HEK293T (cell line): ENCODE results near the gene ECI1.

Source experiments
- BHLHE40 ChIP-seq: fragments of 450-650 bp; IDR thresholded peaks from 2 replicates; pipeline ENCODE4 v1.6.1; 2016; ENCODE audit warnings: mild to moderate bottlenecking, moderate library complexity, borderline replicate concordance
- CTBP1 ChIP-seq: fragments of 450-650 bp; IDR thresholded peaks from 2 replicates; pipeline ENCODE4 v1.6.1; 2016; ENCODE audit warnings: borderline replicate concordance
- ELF4 ChIP-seq: fragments of 450-650 bp; IDR thresholded peaks from 2 replicates; pipeline ENCODE4 v1.6.1; 2017; ENCODE audit warnings: antibody characterized with exemption
- FOXA1 ChIP-seq: fragments of 450-650 bp; IDR thresholded peaks from 2 replicates; pipeline ENCODE4 v1.6.1; 2016; ENCODE audit warnings: mild to moderate bottlenecking
- L3MBTL2 ChIP-seq: fragments of 450-650 bp; conservative IDR thresholded peaks from 2 replicates; pipeline ENCODE4 v1.6.1; 2016; ENCODE audit warnings: mild to moderate bottlenecking
- LEF1 ChIP-seq: fragments of 450-650 bp; IDR thresholded peaks from 2 replicates; pipeline ENCODE4 v1.6.1; 2017; ENCODE audit warnings: mild to moderate bottlenecking, borderline replicate concordance
- SP1 ChIP-seq: fragments of 450-650 bp; IDR thresholded peaks from 2 replicates; pipeline ENCODE4 v1.6.1; 2017

DNA sequence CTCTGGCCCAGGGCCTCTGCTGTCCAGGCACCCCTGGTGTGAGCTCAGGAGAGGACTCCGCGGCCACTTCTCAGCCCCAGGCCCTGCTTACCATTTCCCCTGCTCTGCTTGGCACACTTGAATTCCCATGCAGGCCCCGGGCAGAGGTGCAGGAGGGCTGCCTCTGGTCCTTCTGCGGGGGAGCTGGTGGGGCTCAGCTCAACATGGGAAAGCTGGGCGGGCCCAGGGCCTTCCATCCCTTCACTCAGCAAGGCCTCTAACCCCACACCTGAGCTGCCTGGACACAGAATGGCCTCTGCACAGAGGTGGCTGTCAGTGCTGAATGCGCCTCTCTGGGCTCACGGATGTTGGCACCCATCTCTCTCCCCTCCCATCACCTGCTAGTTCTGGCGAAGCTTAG lies 29.1 kb upstream of the ECI1 start:
- TF ChIP-seq BHLHE40 (no peak), L3MBTL2 (no peak), SP1 (no peak), ELF4 (no peak), CTBP1 (no peak), FOXA1 (no peak), LEF1 (no peak)
